K562 (cell line): ENCODE results near the gene TMCO1. TPM values are rescaled to one million over a fixed set of nuclear protein-coding genes. Genes with fewer than 3 reads are reported as not detected.

Experiments used
- ATF4 ChIP-seq: fragments of 450-650 bp; formaldehyde crosslinking; IDR thresholded peaks from 2 replicates; pipeline ENCODE4 v1.4.0; 2022; ENCODE audit warnings: mild to moderate bottlenecking, moderate library complexity
- CBX3 ChIP-seq, 2 experiments: IDR thresholded peaks; 1 replicate in 1 of 2; 2 replicates in 1 of 2; pipeline ENCODE4 v1.6.1; 2012; ENCODE audit warnings: inconsistent platforms in 2 of 2, low read length in 2 of 2, borderline replicate concordance in 1 of 2, control low read depth in 1 of 2
- CCNT2 ChIP-seq: IDR thresholded peaks from 2 replicates; pipeline ENCODE4 v1.6.1; 2011; ENCODE audit warnings: borderline replicate concordance, low read depth, mild to moderate bottlenecking, moderate library complexity, mixed read lengths, low read length; ENCODE audit not compliant: insufficient read length; ENCODE audit errors: extremely low read depth
- DPF2 ChIP-seq: fragments of 450-650 bp; IDR thresholded peaks from 2 replicates; pipeline ENCODE4 v1.6.1; 2016
- E2F1 ChIP-seq: sonication (generic); formaldehyde crosslinking; IDR thresholded peaks from 2 replicates; pipeline ENCODE4 v1.8.1; 2023; ENCODE audit warnings: mild to moderate bottlenecking, missing genetic modification reagents, moderate library complexity
- FOSL1 ChIP-seq: fragments of 200-800 bp; sonication (Bioruptor generic); conservative IDR thresholded peaks from 2 replicates; pipeline ENCODE4 v1.6.1; 2016; ENCODE audit warnings: missing genetic modification characterization, missing compliant biosample characterization
- FOXK1 ChIP-seq: sonication (generic); formaldehyde crosslinking; IDR thresholded peaks from 2 replicates; pipeline ENCODE4 v1.8.0; 2022; ENCODE audit warnings: missing genetic modification reagents, mild to moderate bottlenecking, borderline replicate concordance
- KLF16 ChIP-seq: IDR thresholded peaks from 2 replicates; pipeline ENCODE4 v1.6.1; 2016; ENCODE audit warnings: antibody characterized with exemption
- L3MBTL2 ChIP-seq: fragments of 450-650 bp; IDR thresholded peaks from 2 replicates; pipeline ENCODE4 v1.6.1; 2016; ENCODE audit warnings: mild to moderate bottlenecking, moderate library complexity
- MIER1 ChIP-seq: fragments of 450-650 bp; IDR thresholded peaks from 2 replicates; pipeline ENCODE4 v1.6.1; 2016; ENCODE audit warnings: antibody characterized with exemption, mild to moderate bottlenecking, low read depth
- NFIC ChIP-seq: fragments of 450-650 bp; IDR thresholded peaks from 2 replicates; pipeline ENCODE4 v1.6.1; 2017; ENCODE audit warnings: mild to moderate bottlenecking, inconsistent platforms
- POLR2A ChIP-seq: fragments of 450-650 bp; conservative IDR thresholded peaks from 2 replicates; pipeline ENCODE4 v1.6.1; 2016
- POLR3G ChIP-seq: IDR thresholded peaks from 2 replicates; pipeline ENCODE4 v1.6.1; 2011; ENCODE audit not compliant: insufficient read length, insufficient replicate concordance; ENCODE audit errors: extremely low read depth
- RFX1 ChIP-seq: fragments of 450-650 bp; IDR thresholded peaks from 2 replicates; pipeline ENCODE4 v1.6.1; 2016; ENCODE audit warnings: mild to moderate bottlenecking, moderate library complexity
- SMAD4 ChIP-seq: fragments of 250-450 bp; sonication (Bioruptor Pico); conservative IDR thresholded peaks from 2 replicates; pipeline ENCODE4 v1.8.0; 2021; ENCODE audit warnings: inconsistent platforms, mild to moderate bottlenecking, moderate library complexity
- TBL1XR1 ChIP-seq, 2 experiments: IDR thresholded peaks; 2 replicates each; pipeline ENCODE4 v1.6.1; 2012; ENCODE audit warnings: improper control_type of control experiment in 2 of 2, low read length in 2 of 2, mild to moderate bottlenecking in 1 of 2
- TEAD1 ChIP-seq, 2 experiments: fragments of 450-650 bp in 1 of 2; sonication (generic) in 1 of 2; formaldehyde crosslinking; IDR thresholded peaks; 2 replicates each; pipeline versions ENCODE4 v1.4.0 to v1.8.0; 2020 to 2022; ENCODE audit warnings: mild to moderate bottlenecking in 2 of 2, missing genetic modification reagents in 1 of 2
- ZFP36 ChIP-seq: fragments of 150-350 bp; IDR thresholded peaks from 2 replicates; pipeline ENCODE4 v1.6.1; 2018; ENCODE audit warnings: low read length, low read depth; ENCODE audit not compliant: partially characterized antibody
- ZNF311 ChIP-seq: fragments of 250-450 bp; sonication (Bioruptor Pico); IDR thresholded peaks from 2 replicates; pipeline ENCODE4 v1.4.0; 2020; ENCODE audit warnings: mild to moderate bottlenecking, moderate library complexity
- polyA plus RNA-seq, 8 experiments: library from polyadenylated mRNA; depleted of rRNA in 4 of 8; stranded (reverse) in 5 of 8; unstranded in 3 of 8; fragments of >200 nt; fragmentation: Nextera tagmentation in 2 of 8; fragmentation: Illumina TruSeq in 1 of 8; extraction: Ambion mirVana in 2 of 8; extraction: Trizol in 1 of 8; gene quantifications; 2 replicates each; pipeline versions ENCODE4 v1.2.1 to v1.2.3, GENCODE V29; 2011 to 2014; ENCODE audit warnings: inconsistent platforms in 1 of 8, missing spikeins in 1 of 8
- total RNA-seq, 7 experiments: library from RNA; depleted of rRNA in 6 of 7; stranded (reverse); fragments of >200 nt in 6 of 7; fragmentation: Illumina TruSeq in 2 of 7; extraction: Trizol in 2 of 7; gene quantifications; 2 replicates each; pipeline versions ENCODE4 v1.2.1 to v1.2.3, GENCODE V29; 2011 to 2021; ENCODE audit warnings: low replicate concordance in 1 of 7
- TF ChIP-seq, protein P1 (sequence below): fragments of 450-650 bp; IDR thresholded peaks from 2 replicates; pipeline ENCODE4 v1.6.1; 2018; ENCODE audit not compliant: partially characterized antibody

Gene TMCO1
- total and polyA plus RNA-seq, 9 of the 15 experiments (the other 6 are each of a cell fraction or from before 2014, with no cell fraction given) = 69.3 to 561 (median 175) TPM

DNA sequence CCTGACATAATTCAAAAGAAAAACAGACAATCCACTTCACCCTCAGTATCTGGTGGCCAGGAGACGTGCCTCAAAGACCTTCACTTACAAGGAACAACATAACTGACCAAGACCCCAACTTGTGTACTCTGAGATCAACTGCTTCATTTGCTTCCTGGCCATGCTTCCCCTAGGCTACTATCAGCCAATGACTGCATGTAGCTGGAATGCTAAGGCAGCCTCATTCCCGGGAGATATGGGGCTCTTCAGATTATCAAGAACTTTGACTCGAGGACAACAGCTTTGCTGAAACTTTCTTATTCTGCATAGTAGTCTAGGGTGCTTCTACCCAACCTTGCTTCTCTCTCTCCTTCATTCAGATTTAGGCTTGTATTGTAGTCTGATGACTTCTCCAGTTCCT, 47.1 kb upstream of the TMCO1 start (continued):
- peak; percentile 40; the same call in 1 of the 2 replicates for TF ChIP-seq RFX1
- no peak for TF ChIP-seq MIER1
- no peak for TF ChIP-seq FOXK1 (CRISPR knock-in tag)
- TF ChIP-seq NFIC = no peak
- no peak for TF ChIP-seq POLR3G
- no peak for TF ChIP-seq CBX3 (IDR thresholded peaks at IDR 0.05; ENCODE audit: borderline replicate concordance in 1 of 2, low read length in 2 of 2)
- TF ChIP-seq POLR2A = no peak
- TF ChIP-seq CCNT2 = peak; percentile 26
- no peak for TF ChIP-seq KLF16
- TF ChIP-seq L3MBTL2 = peak; percentile 55; the same call in 1 of the 2 replicates
- TF ChIP-seq TBL1XR1 (IDR thresholded peaks at IDR 0.05; ENCODE audit: low read length in 2 of 2) = no peak
- TF ChIP-seq ATF4 (CRISPR knock-in tag) = no peak
- TF ChIP-seq DPF2 = peak; percentile 32; the same call in 1 of the 2 replicates
- TF ChIP-seq ZNF311 (CRISPR knock-in tag) = no peak
- peak in 1 of 2 experiments; percentile 60; a peak in 1 of 4 replicates for TF ChIP-seq TEAD1 (CRISPR knock-in tag; IDR thresholded peaks at IDR 0.05)
- TF ChIP-seq, protein P1, sequence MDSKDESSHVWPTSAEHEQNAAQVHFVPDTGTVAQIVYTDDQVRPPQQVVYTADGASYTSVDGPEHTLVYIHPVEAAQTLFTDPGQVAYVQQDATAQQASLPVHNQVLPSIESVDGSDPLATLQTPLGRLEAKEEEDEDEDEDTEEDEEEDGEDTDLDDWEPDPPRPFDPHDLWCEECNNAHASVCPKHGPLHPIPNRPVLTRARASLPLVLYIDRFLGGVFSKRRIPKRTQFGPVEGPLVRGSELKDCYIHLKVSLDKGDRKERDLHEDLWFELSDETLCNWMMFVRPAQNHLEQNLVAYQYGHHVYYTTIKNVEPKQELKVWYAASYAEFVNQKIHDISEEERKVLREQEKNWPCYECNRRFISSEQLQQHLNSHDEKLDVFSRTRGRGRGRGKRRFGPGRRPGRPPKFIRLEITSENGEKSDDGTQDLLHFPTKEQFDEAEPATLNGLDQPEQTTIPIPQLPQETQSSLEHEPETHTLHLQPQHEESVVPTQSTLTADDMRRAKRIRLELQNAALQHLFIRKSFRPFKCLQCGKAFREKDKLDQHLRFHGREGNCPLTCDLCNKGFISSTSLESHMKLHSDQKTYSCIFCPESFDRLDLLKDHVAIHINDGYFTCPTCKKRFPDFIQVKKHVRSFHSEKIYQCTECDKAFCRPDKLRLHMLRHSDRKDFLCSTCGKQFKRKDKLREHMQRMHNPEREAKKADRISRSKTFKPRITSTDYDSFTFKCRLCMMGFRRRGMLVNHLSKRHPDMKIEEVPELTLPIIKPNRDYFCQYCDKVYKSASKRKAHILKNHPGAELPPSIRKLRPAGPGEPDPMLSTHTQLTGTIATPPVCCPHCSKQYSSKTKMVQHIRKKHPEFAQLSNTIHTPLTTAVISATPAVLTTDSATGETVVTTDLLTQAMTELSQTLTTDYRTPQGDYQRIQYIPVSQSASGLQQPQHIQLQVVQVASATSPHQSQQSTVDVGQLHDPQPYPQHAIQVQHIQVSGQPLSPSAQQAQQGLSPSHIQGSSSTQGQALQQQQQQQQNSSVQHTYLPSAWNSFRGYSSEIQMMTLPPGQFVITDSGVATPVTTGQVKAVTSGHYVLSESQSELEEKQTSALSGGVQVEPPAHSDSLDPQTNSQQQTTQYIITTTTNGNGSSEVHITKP = no peak
- TF ChIP-seq E2F1 (CRISPR knock-in tag) = no peak
- TF ChIP-seq SMAD4 (CRISPR knock-in tag) = no peak
- TF ChIP-seq ZFP36 = no peak
- peak; percentile 61; the same call in 1 of the 2 replicates for TF ChIP-seq FOSL1 (tag)
